Hepatocyte (in vitro differentiated cells): ENCODE measurements around the gene PLA2G3. TPM values are rescaled to one million over a fixed set of nuclear protein-coding genes. Genes with fewer than 3 reads are reported as not detected.

Experiments
- DNase-seq: peaks from one replicate; pipeline ENCODE4 v3.0.0-alpha.2; 2016; ENCODE audit warnings: low spot score
- H2AFZ ChIP-seq: fragments of 200-600 bp; sonication (generic); 2 replicates; pipeline ENCODE4 v1.6.0; 2016; ENCODE audit warnings: antibody characterized with exemption, mild to moderate bottlenecking
- H3K27ac ChIP-seq: fragments of 200-600 bp; sonication (generic); 2 replicates; pipeline ENCODE4 v1.5.1; 2016; ENCODE audit warnings: mild to moderate bottlenecking
- H3K27me3 ChIP-seq: fragments of 200-600 bp; sonication (generic); 2 replicates; pipeline ENCODE4 v1.6.1; 2016
- H3K36me3 ChIP-seq: fragments of 200-600 bp; sonication (generic); replicated peaks from 2 replicates; pipeline ENCODE4 v1.5.1; 2016; ENCODE audit warnings: low read depth; ENCODE audit not compliant: insufficient read depth
- H3K4me1 ChIP-seq: fragments of 200-600 bp; sonication (generic); 2 replicates; pipeline ENCODE4 v1.5.1; 2016; ENCODE audit warnings: mild to moderate bottlenecking, moderate library complexity; ENCODE audit not compliant: insufficient read depth
- H3K4me2 ChIP-seq: fragments of 200-600 bp; sonication (generic); 2 replicates; pipeline ENCODE4 v1.6.0; 2016
- H3K4me3 ChIP-seq: fragments of 200-600 bp; sonication (generic); 2 replicates; pipeline ENCODE4 v1.5.1; 2016; ENCODE audit warnings: mild to moderate bottlenecking
- H3K79me2 ChIP-seq: fragments of 200-600 bp; sonication (generic); 2 replicates; pipeline ENCODE4 v1.6.0; 2017; ENCODE audit warnings: mild to moderate bottlenecking
- H3K9me2 ChIP-seq: fragments of 200-600 bp; sonication (generic); replicated peaks from 2 replicates; pipeline ENCODE4 v1.6.0; 2017; ENCODE audit warnings: mild to moderate bottlenecking; ENCODE audit not compliant: insufficient read depth
- H3K9me3 ChIP-seq: fragments of 200-600 bp; sonication (generic); 2 replicates; pipeline ENCODE4 v1.5.1; 2016; ENCODE audit warnings: low read depth, mild to moderate bottlenecking
- H4K20me1 ChIP-seq: fragments of 200-600 bp; sonication (generic); 2 replicates; pipeline ENCODE4 v1.6.0; 2016; ENCODE audit warnings: mild to moderate bottlenecking; ENCODE audit not compliant: insufficient read depth, poor library complexity, severe bottlenecking
- CTCF ChIP-seq: fragments of 200-600 bp; sonication (generic); IDR thresholded peaks from 2 replicates; pipeline ENCODE4 v1.5.1; 2016; ENCODE audit warnings: antibody characterized with exemption, mild to moderate bottlenecking; ENCODE audit not compliant: poor library complexity
- EZH2 ChIP-seq: fragments of 200-600 bp; sonication (generic); IDR thresholded peaks from 2 replicates; pipeline ENCODE4 v1.6.1; 2016; ENCODE audit warnings: antibody characterized with exemption, mild to moderate bottlenecking, borderline replicate concordance
- EZH2phosphoT487 ChIP-seq: fragments of 200-600 bp; sonication (generic); IDR thresholded peaks from one replicate; pipeline ENCODE4 v1.6.1; 2018; ENCODE audit warnings: antibody characterized with exemption, mild to moderate bottlenecking, low read depth, moderate library complexity; ENCODE audit not compliant: unreplicated experiment, severe bottlenecking
- WGBS: methylation state at CpG from one replicate; pipeline ENCODE4 v1.1.6; 2016; ENCODE audit warnings: low lambda C conversion rate; ENCODE audit errors: missing lambda C conversion rate; 5-methylcytosine and 5-hydroxymethylcytosine counted together
- polyA plus RNA-seq: library from polyadenylated mRNA; unstranded; fragments of >200 nt; fragmentation: Nextera tagmentation; extraction: Ambion mirVana; gene quantifications from 2 replicates; pipeline ENCODE4 v1.2.1, GENCODE V29; 2016
- total RNA-seq: library from RNA; depleted of rRNA; stranded (reverse); fragments of >200 nt; gene quantifications from 2 replicates; pipeline ENCODE4 v1.2.3, GENCODE V29; 2014

PLA2G3 gene
- total and polyA plus RNA-seq, 2 experiments from 2014 or later = 0.10 to 0.52 TPM

GRCh38 chr22:31170971-31171370 lies 30.7 kb upstream of the PLA2G3 start:
- no peak overlapping the region for H3K27ac ChIP-seq
- DNase-seq = no peak
- TF ChIP-seq CTCF (no peak), EZH2phosphoT487 (no peak), EZH2 (no peak)
- H3K9me2 ChIP-seq = no peaks in the 10 kb centered on the region
- no peak overlapping the region for H3K4me2 ChIP-seq
- no peak overlapping the region for H3K4me3 ChIP-seq
- 100% methylated on average over 4 of the region's 4 CpGs for WGBS
- peaks cover 59% of the 10 kb centered on the region for H4K20me1 ChIP-seq
- H2AFZ ChIP-seq = no peak overlapping the region
- H3K79me2 ChIP-seq = peaks cover 97% of the 10 kb centered on the region
- H3K27me3 ChIP-seq = no peaks in the 10 kb centered on the region
- no peaks in the 10 kb centered on the region for H3K9me3 ChIP-seq
- H3K36me3 ChIP-seq = no peaks in the 10 kb centered on the region
- H3K4me1 ChIP-seq = peaks cover 4% of the 10 kb centered on the region

- WGBS = 95% methylated on average over 5 of the region's 5 CpGs
- DNase-seq = no peak
- no peak overlapping the region for H3K27ac ChIP-seq
- H3K4me2 ChIP-seq = peak overlapping the region; percentile 95
- peaks cover 8% of the 10 kb centered on the region for H3K27me3 ChIP-seq
- no peaks in the 10 kb centered on the region for H3K9me3 ChIP-seq
- no peak overlapping the region for H3K4me3 ChIP-seq
- H4K20me1 ChIP-seq = peaks cover 13% of the 10 kb centered on the region
- peaks cover 69% of the 10 kb centered on the region for H3K79me2 ChIP-seq
- TF ChIP-seq CTCF (no peak), EZH2phosphoT487 (no peak), EZH2 (no peak)
- H3K36me3 ChIP-seq = no peaks in the 10 kb centered on the region
- H2AFZ ChIP-seq = no peak overlapping the region
- no peaks in the 10 kb centered on the region for H3K9me2 ChIP-seq
- H3K4me1 ChIP-seq = peaks cover 9% of the 10 kb centered on the region
These were observed 21.9 kb upstream of the PLA2G3 start for GRCh38 chr22:31162015-31162765.

DNA sequence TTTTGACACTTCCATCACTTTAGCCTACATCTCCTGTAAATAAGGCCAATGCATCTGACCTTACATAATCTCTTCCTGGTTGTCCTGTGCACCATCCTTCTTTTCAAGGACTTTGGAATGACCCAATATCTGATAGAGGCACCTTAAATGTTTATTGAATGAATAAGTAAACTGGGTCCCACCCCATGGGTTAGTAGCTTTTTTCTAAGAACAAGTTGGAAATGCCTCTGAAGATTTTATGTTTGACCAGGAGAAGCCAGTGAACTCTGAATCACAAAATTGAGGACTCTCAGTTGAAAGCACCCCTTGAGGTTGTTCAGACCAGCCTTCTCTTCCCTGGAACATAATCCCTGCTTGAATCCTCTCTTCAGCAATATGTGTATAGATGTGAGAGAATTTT lies 21.1 kb upstream of the PLA2G3 start:
- peak overlapping the region; percentile 95 for H3K4me2 ChIP-seq
- H3K4me1 ChIP-seq = peaks cover 9% of the 10 kb centered on the region
- H3K9me3 ChIP-seq = no peaks in the 10 kb centered on the region
- H3K79me2 ChIP-seq = peaks cover 61% of the 10 kb centered on the region
- DNase-seq = no peak
- H3K27ac ChIP-seq = no peak overlapping the region
- H3K27me3 ChIP-seq = peaks cover 8% of the 10 kb centered on the region
- peaks cover 8% of the 10 kb centered on the region for H4K20me1 ChIP-seq
- H2AFZ ChIP-seq = no peak overlapping the region
- no peaks in the 10 kb centered on the region for H3K9me2 ChIP-seq
- no peaks in the 10 kb centered on the region for H3K36me3 ChIP-seq
- H3K4me3 ChIP-seq = peak overlapping the region; percentile 56
- TF ChIP-seq CTCF (no peak), EZH2 (no peak), EZH2phosphoT487 (no peak)
